ENCODE measurements around the gene VPS35.

- TF ChIP-seq POLR2A (IDR thresholded peaks at IDR 0.05; ENCODE audit: low read depth, low read length) = no peak
- TF ChIP-seq TAF1 (IDR thresholded peaks at IDR 0.05; ENCODE audit: low read depth, low read length) = no peak
Observed at GRCh38 chr16:46690281-46691178, 1.6 kb upstream of the VPS35 start.
